ENCODE data around the gene NRXN3.

DNA sequence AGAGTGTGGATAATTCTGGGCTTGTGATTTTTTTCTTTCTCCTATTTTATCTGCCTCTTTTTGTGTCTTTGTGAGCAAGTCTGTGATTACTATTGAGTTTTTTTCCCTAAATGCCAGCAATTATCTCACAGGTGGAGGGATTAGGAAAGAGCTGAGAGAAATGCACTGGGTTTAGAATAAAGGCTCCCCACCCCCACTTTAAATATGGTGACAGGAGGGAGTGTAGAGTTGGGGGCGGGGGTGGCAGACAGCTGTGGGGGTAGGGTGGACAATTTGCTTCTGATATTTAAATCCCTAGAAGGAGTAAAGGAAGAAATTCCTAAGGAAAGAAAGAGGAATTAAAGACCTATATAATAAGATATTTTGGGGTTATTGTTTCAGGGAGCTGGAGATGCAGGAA lies 145.9 kb downstream of the NRXN3 start:
- TF ChIP-seq CTCF (IDR thresholded peaks at IDR 0.05) (no peak), EZH2 (IDR thresholded peaks at IDR 0.05; ENCODE audit: borderline replicate concordance, insufficient read depth, low read depth, low read length, poor library complexity, severe bottlenecking) (no peak)
